Muscle layer of colon (tissue), 2 donors: ENCODE data around the gene SCG3.

Experiments
- H3K27ac ChIP-seq: one replicate; pipeline ENCODE4 v1.7.0; 2013; ENCODE audit warnings: low read depth, mild to moderate bottlenecking, low read length, moderate library complexity
- H3K27me3 ChIP-seq, 2 donors: one replicate each; pipeline ENCODE4 v1.7.0; 2013; ENCODE audit warnings: low read length in 2 of 2, mild to moderate bottlenecking in 2 of 2; ENCODE audit not compliant: insufficient read depth in 2 of 2, control insufficient read depth in 1 of 2
- H3K36me3 ChIP-seq: one replicate; pipeline ENCODE4 v1.7.0; 2013; ENCODE audit warnings: mild to moderate bottlenecking, low read length; ENCODE audit not compliant: insufficient read depth
- H3K4me1 ChIP-seq: one replicate; pipeline ENCODE4 v1.7.0; 2013; ENCODE audit warnings: mild to moderate bottlenecking, low read length; ENCODE audit not compliant: insufficient read depth
- H3K4me3 ChIP-seq, 2 donors: one replicate each; pipeline ENCODE4 v1.7.0; 2013; ENCODE audit warnings: low read length in 2 of 2, low read depth in 1 of 2, mild to moderate bottlenecking in 1 of 2, moderate library complexity in 1 of 2
- H3K9ac ChIP-seq: one replicate; pipeline ENCODE4 v1.7.0; 2013; ENCODE audit warnings: low read length
- H3K9me3 ChIP-seq: one replicate; pipeline ENCODE4 v1.7.0; 2013; ENCODE audit warnings: mild to moderate bottlenecking, low read length
- donor health status: abdominal sarcoma.
- donor health status: Adenocarcinoma of cecum.

SCG3 gene

DNA sequence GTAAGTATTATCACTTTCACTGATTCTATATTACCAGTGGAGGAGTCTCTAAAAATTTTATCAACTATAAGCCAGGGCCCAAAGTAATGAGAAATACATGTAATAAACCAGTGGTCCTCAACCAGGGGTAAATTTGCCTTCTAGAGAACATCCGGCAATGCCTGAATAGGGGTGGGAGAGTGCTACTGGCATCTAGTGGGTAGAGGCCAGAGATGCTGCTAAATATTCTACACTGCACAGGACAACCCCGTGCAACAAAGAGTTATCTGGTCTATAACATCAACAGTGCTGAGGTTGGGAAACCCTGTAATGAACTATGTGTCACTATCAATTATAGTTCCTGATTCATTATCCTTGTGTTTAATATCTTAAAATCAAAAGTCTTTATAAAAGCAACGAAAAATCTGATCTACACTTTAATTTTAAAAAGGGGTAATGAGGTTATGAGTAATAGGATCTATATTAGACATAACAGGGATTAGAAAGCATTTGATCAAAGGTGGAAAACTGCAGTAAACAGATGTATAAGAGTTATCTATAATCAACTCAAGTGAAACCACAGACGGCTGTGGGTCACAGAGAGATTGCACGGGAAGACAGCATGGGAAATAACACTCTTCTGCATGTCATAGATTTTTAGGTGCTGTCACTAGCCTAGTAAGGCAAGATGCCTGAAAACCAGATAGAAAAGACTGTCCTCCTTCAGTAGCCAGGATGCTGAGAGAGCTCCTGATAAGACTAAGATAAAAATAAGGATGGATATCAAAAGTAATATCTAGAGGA is 54.1 kb downstream of the SCG3 start:
- no peak overlapping the region for H3K9ac ChIP-seq

DNA sequence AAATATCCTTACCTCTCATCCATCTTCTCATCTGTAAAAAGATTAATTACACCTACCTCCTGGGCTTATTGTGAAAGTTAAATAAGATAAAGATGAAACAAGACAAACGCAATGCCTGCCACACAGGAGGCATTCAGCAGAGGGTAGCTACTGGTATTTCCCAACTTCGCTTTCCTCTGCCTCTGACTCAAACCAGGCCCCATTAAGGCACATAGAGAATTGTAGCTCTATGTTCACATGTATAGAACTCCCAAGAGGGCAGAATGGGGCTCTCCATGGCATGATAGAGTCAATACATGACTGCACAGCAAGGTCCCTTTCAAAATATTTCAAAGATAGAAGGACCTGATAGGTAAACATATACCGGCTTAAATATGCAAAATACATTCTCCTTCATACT is 54.8 kb downstream of the SCG3 start:
- H3K9ac ChIP-seq = peak overlapping the region; percentile 54
- H3K27ac ChIP-seq = peak overlapping the region; percentile 53
- no peaks in the 10 kb centered on the region for H3K27me3 ChIP-seq
- H3K9me3 ChIP-seq = no peaks in the 10 kb centered on the region
- no peaks in the 10 kb centered on the region for H3K36me3 ChIP-seq
- H3K4me1 ChIP-seq = peaks cover 38% of the 10 kb centered on the region
- peak overlapping the region in 1 of 2 donors; percentile 5 for H3K4me3 ChIP-seq

More for the DNA sequence above, 54.1 kb downstream of the SCG3 start:
- no peaks in the 10 kb centered on the region for H3K9me3 ChIP-seq
- H3K27ac ChIP-seq = no peak overlapping the region
- H3K36me3 ChIP-seq = no peaks in the 10 kb centered on the region
- no peaks in the 10 kb centered on the region for H3K27me3 ChIP-seq
- H3K4me1 ChIP-seq = peaks cover 44% of the 10 kb centered on the region
- no peak overlapping the region for H3K4me3 ChIP-seq

GRCh38 chr15:51736751-51737521 is 55.6 kb downstream of the SCG3 start:
- Histone ChIP-seq H3K4me3 (peak overlapping the region; percentile 76 to 81), H3K27me3 (no peaks in the 10 kb centered on the region), H3K27ac (peak overlapping the region; percentile 53), H3K9me3 (no peaks in the 10 kb centered on the region), H3K4me1 (peaks cover 30% of the 10 kb centered on the region), H3K9ac (peak overlapping the region; percentile 54), H3K36me3 (no peaks in the 10 kb centered on the region)

GRCh38 chr15:51737522-51738305 is 56.4 kb downstream of the SCG3 start, which contains the start of gene LYSMD2:
Gene LYSMD2 (minus strand): TSS chr15:51737655. CDS start chr15:51737622, 33 bp downstream.
- Histone ChIP-seq H3K4me1 (peaks cover 22% of the 10 kb centered on the region), H3K9me3 (no peaks in the 10 kb centered on the region), H3K36me3 (no peaks in the 10 kb centered on the region), H3K9ac (peak within 1 kb of the TSS; percentile 54), H3K27ac (peak within 1 kb of the TSS; percentile 53), H3K27me3 (no peaks in the 10 kb centered on the region), H3K4me3 (peak within 1 kb of the TSS; percentile 76 to 81)

DNA sequence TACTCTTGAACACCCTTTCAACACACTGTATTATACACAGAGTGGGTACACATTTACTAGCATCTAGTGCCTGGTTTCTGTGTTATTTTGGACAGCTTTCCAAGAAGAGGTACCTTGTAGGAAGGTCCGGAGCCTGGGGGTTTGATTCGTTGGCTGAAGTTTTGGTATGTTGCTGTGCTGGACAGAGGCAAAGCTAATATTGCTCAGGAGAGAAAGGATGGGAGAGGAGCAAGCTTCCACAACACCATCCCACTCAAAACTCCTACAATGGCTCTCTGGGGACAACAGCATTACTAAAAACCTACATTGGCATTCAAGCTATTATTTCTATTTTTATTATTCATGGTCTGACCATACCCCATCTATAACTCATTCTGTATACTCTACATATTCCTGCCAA is 57.2 kb downstream of the SCG3 start:
- no peak overlapping the region for H3K9ac ChIP-seq
- H3K36me3 ChIP-seq = no peaks in the 10 kb centered on the region
- H3K9me3 ChIP-seq = no peaks in the 10 kb centered on the region
- no peak overlapping the region for H3K4me3 ChIP-seq
- peak overlapping the region; percentile 45 for H3K27ac ChIP-seq
- no peaks in the 10 kb centered on the region for H3K27me3 ChIP-seq
- peaks cover 17% of the 10 kb centered on the region for H3K4me1 ChIP-seq

DNA sequence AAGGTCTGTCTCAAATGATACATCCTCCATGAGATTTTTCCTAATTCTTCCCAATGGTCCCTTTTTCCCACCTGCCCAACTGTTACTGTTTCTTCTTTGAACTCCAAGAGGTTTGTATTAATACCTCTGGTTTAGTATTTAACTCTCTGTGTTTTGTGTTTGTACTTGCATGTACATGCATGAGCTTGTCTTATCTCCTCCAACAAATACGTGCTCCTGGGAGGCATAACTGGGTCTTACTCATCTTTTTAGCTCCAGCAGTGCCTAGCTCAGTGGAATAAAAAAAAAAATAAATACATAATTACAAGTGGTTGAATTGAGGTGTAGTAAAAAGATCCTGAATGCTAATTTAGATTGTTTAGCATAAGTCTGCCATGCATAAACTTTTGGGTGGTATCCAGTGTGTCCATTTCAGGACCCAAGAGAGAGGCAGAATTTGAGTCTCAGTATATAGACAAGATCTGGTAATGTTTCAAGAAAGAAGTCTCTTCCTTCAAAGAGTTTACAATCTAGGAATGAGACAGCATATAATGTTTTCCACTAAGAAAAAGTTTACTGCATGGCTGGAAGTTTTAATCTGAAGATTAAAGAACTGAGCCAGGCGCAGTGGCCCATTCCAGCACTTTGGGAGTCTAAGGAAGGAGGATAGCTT is 57.9 kb downstream of the SCG3 start:
- no peak overlapping the region for H3K9ac ChIP-seq
- no peaks in the 10 kb centered on the region for H3K9me3 ChIP-seq
- no peaks in the 10 kb centered on the region for H3K27me3 ChIP-seq
- peak overlapping the region; percentile 7 for H3K27ac ChIP-seq
- H3K4me1 ChIP-seq = peaks cover 17% of the 10 kb centered on the region
- no peaks in the 10 kb centered on the region for H3K36me3 ChIP-seq
- H3K4me3 ChIP-seq = no peak overlapping the region

- no peak overlapping the region for H3K27ac ChIP-seq
- no peak overlapping the region for H3K4me3 ChIP-seq
- H3K36me3 ChIP-seq = no peaks in the 10 kb centered on the region
- H3K27me3 ChIP-seq = no peaks in the 10 kb centered on the region
- no peak overlapping the region for H3K9ac ChIP-seq
- no peaks in the 10 kb centered on the region for H3K9me3 ChIP-seq
- H3K4me1 ChIP-seq = peaks cover 18% of the 10 kb centered on the region
These were observed 68.0 kb downstream of the SCG3 start for GRCh38 chr15:51749307-51749706.

DNA sequence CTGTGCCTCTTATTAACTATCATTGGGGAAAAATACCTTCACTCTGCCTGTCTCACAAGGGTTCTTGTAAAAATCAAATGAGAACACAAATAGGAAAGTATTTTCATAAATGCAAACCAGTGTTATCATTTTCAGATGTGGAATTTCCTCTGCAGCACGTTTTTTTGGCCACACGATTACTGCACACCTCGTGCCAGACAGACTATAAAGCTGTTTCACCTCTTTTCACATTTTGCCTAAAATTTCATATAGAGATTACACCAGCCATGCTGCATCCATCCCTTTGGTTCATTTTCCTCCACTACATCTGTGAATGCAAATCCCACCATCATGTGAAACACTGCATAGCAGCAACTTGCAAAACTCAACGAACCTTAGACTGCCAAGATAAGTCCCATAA is 68.9 kb downstream of the SCG3 start:
- no peaks in the 10 kb centered on the region for H3K9me3 ChIP-seq
- no peak overlapping the region for H3K27ac ChIP-seq
- no peak overlapping the region for H3K4me3 ChIP-seq
- H3K4me1 ChIP-seq = peaks cover 18% of the 10 kb centered on the region
- H3K36me3 ChIP-seq = no peaks in the 10 kb centered on the region
- H3K27me3 ChIP-seq = no peaks in the 10 kb centered on the region
- no peak overlapping the region for H3K9ac ChIP-seq

DNA sequence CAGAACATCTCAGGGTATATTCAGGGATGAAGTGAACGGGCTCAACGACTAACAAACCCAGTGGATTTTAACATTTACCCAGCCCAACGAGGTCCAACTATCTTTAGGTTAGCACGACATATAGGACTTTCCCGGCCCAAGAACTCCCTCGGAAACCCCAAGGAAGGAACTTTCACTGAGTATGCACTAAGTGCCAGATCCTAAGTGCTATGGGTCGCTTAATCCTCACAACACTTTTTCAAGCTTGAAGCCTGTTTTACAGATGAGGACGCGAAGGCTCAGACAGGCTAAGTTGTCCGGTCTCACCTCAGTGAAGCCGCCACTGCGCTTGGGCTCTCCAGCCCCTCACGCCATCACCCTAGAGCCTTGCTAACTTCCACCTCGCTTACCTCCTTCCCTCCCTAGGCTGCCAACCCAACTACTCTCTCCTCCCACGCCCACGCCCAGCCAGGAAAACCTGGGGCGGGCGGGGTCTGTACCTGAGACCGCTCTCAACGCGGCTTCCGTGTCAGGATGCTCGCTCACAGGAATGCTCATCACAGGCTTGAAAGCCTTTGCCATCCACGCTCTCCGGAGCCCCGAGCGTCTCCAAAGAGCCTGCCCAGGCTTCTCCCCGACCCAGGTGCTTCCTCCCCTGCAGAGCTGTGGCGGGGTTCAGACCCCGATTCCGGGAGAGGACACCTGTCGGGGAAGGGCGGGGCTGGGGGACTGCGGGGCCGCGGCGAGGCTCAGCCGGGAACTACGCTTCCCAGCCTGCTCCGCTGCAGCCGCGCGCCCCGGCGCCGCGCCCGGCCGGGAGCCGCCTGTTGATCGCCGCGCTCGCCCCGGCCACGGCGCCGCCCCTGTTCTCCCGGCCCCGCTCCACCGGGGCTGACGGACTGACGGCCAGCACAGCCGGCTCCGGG is 69.7 kb downstream of the SCG3 start, which contains the start of gene TMOD2:
Gene TMOD2, plus strand, starts transcription at position 806 of the 905 bp plus-strand sequence. CDS start 14,845 bp downstream, outside the sequence.
- Histone ChIP-seq H3K9me3 (no peaks in the 10 kb centered on the region), H3K27me3 (no peaks in the 10 kb centered on the region), H3K4me3 (peak within 1 kb of the TSS; percentile 50 to 63), H3K4me1 (peaks cover 18% of the 10 kb centered on the region), H3K9ac (no peak within 1 kb of the TSS), H3K27ac (peak within 1 kb of the TSS; percentile 60), H3K36me3 (no peaks in the 10 kb centered on the region)
